CD4-positive, alpha-beta T cell treated with Interleukin-4 for 4 hours (primary cell): ENCODE data around the gene HMGCL.
"Not testable (repeated sequence)": the region's sequence is repeated elsewhere in the genome, so short reads cannot be mapped to it uniquely, and the experiment has no call there.

Experiments
- DNase-seq: peaks from one replicate; pipeline ENCODE4 v3.0.0-alpha.2; 2020

HMGCL gene

DNA sequence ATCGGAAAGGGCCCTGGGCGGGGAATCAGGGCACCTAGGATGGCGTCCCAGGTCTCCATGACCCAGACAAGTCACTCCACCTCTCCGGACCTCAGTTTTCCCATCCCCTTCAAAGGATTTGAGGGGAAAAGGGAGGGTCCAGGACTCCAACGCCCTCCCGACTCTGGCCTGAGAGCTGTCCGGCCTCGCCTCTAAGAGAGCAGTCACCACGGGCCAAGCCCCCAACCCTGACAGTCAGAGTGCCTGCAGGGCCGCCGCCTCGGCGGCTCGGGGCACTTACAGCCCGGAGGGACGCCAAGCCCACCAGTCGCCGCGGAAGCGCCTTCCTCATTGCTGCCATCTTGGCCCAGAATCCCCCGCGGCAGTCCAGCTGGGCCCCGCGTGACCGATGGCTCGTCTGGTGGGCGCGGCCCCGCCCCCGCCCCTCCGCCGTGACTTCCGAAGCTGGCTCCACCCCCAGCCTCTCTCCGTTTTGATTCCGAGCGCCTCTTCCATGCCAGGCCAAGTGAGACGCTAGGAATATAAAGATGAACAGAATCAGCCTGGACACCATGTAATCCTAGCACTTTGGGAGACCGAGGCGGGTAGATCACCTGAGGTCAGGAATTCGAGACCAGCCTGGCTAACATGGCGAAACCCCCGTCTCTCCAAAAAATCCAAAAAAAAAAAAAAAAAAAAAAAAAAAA lies at the start of gene HMGCL:
Gene HMGCL (minus strand): TSS at position 354 of the 686 bp plus-strand sequence. CDS start 14 bp downstream, at position 340.
- peak; percentile 85 for DNase-seq

DNA sequence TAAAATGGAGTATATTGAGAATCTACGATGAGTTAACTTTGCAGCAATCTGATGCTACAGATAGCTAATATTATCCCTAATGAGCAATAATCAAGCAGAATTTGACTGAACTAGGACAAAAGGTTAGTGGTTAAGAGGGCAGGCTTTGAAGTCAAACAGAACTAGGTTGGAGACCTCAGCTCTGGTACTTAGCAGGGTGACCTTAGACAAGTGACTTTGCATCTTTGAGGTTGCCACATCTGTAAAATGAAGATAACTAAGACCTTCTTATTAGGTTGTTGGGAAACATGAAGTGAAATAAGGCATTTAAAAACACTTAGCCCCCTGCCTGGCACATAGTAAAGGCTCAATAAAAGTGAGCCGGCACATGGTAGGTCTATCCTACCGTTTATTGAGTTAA lies 47.2 kb upstream of the HMGCL start:
- DNase-seq = no peak

DNA sequence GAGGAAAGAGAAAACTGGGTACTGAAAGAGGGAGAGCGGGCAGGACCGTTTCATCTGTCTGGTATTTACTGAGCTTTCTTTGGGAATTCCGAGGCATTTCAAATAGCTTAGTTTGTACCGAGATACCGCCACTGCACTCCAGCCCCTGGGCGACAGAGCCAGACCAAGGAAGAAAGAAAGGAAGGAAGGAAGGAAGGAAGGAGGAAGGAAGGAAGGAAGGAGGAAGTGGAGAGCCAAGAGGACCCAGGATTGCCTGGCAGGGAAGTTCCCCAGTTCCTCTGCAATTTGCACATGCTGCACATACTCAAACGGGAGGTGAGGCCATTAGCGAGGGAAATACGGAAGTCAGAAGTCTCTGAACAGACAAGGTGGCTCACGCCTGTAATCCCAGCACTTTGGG lies 43.8 kb upstream of the HMGCL start:
- DNase-seq = no peak

DNA sequence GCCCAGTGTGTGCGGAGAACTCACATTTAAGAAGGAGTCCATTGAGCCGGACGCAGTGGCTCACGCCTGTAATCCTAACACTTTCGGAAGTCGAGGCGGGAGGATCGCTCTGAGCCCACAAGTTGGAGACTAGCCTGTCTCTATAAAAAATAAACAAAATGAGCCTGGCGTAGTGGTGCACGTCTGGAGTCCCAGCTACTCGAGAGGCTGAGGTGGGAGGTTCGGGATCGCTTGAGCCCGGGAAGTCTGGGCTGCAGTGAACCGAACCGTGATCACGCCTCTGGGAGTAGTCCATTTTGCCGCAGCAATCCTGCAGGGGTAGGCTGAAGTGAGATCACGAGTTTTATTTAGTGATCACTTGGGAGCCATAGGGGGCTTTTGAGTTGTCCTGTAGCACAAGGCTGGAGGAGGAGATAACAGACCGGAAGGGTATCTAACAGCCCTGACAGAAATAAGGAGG lies 43.4 kb upstream of the HMGCL start:
- DNase-seq = no peak

DNA sequence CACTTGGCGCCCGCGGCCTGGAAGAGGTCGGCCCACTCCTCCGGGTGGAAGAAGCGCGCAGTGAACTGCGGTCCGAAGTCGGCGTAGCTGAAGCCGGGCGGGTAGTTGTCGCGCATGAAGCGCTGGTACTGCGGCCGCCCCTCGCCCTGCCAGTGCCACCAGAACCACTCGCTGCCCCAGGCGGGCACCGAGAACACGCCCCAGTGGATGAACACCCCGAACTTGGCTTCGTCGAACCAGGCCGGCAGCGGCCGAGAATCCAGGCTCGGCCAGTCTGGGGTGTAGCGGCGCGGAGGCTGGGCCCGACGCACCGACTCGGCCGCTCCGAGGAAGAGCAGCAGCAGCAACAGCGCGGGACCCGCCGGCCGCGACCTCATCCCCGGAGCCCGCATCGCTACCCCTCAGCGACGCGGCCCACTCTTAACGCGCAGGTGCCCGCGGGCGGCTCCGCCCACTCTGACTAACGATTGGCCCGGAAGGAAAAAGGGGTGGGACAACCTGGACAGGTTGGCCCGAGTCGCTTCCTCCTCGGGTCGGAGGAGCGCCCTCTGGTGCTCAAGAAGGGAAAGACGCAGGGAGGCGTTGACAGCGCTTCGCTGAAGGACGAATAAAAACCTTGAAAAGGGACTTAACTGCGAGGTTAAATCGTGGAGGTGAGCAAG lies 42.8 kb upstream of the HMGCL start, which contains the start of gene FUCA1:
Gene FUCA1 (minus strand): TSS at position 396 of the 662 bp plus-strand sequence. CDS start 4 bp downstream, at position 392.
- peak; percentile 96 for DNase-seq

DNA sequence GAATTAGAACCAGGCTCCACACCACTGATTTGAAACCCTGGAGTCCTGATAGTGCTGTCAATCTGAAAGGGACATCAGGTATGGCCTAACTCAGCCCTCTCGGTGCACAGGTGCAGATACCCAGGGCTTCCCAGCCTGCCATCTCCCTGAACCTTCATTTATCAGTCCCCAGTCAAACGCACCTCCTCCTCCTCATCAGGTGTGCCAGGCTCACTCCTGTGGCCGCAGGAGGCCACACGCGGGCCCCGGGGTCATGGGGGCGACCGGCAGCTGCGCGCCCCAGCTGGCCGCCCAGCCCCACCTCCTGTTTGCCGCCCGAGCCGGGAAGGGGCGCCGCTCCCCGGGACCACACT lies 42.3 kb upstream of the HMGCL start:
- DNase-seq = no peak

DNA sequence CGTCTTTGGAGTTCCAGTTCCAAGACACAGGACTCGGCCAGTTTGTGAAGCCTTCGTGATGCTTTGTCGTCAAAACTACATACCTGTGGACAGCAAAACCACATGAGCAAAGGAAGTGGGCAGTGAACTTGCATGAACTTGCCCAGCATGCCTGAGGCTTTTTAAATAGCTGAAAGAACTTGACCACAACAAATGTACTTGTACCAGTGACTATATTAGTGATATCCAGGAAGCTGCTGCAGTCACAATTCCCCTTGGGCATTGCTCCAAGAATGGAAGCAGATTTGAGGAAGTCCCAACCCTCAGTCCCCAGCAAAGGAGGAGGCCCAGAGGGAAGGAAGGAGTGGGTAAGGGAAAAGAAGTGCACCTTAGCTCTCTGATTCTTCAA lies 40.3 kb upstream of the HMGCL start:
- DNase-seq = no peak

DNA sequence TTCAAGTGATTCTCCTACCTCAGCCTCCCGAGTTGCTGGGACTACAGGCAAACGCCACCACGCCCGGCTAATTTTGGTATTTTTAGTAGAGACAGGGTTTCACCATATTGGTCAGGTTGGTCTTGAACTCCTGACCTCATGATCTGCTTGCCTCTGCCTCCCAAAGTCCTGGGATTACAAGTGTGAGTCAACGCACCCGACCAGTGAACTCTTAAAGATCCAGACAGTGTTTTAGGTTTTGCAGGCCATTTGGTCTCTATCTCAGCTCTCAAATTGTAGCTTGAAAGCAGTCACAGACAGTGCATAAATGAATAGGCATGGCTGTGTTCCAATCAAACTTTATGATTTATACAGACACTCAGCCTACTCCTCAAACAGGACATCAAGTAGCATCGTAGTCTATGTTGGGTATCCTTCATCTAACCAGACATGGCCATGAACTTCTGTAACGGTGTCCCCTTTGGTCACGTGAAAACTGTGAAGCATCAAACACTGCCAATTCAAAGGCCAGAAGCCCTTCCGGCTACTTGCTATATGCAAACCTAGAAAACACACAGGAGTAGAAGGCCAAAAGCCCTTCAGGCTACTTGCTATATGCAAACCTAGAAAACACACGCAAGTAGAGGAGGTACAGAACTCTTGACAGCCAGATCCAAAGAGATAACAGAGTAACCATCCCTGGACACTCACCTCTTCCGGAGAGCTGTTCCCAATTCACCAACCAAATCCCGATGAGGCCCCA lies 39.7 kb upstream of the HMGCL start:
- no peak for DNase-seq

DNA sequence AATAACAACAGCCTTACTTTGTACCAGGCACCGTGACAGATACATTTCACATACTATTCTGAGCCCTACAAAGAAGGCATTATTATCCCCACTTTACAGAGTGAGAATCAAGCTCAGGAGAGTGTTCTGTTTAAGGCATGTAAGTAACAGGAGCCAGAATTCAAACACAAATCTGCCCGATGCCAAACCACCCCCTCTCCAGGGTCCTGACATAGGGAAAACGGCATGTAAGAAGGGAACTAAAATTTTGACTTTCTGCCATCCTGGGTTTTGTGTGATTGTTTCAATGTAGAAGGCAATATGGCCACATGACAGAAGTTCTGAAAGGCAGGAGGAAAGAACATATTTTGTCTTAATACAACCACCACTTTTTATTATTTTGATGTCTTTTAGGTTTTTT lies 37.4 kb upstream of the HMGCL start:
- no peak for DNase-seq

DNA sequence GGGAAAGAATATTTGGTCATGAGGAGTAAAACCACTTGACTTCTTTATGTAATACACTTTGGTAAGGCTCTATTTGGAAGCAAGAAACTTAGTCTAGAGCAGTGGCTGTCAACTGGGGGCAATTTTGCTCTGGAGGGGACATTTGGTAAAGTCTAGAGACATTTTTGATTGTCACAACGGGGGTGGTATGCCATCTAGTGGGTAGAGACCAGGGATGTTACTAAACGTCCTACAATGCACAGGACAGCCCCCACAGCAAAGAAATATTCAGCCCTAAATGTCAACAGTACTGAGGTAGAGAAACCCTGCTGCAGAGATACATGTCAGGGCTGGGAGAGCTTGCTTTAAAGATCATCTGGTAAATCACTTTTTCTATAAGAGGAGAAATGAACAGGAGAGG lies 29.3 kb upstream of the HMGCL start:
- DNase-seq = peak; percentile 6

DNA sequence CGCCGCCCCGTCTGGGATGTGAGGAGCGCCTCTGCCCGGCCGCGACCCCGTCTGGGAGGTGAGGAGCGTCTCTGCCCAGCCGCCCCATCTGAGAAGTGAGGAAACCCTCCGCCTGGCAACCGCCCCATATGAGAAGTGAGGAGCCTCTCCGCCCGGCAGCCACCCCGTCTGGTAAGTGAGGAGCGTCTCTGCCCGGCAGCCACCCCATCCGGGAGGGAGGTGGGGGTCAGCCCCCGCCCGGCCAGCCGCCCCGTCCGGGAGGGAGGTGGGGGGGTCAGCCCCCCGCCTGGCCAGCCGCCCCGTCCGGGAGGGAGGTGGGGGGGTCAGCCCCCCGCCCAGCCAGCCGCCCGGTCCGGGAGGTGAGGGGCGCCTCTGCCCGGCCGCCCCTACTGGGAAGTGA lies 27.9 kb upstream of the HMGCL start:
- DNase-seq = not testable (repeated sequence)

DNA sequence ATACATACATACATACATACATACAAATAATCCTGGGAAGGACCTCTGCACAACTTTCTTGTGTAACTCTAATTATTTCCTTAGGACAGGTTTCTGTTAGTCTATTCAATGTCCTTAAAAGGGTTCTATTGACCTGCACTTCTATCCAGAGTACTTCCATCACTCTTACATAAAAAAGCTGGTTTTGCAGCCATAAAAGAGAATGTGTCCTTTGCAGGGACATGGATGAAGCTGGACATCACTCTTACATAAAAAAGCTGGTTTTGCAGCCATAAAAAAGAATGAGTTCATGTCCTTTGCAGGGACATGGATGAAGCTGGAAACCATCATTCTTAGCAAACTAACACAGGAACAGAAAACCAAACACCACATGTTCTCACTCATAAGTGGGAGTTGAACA lies 26.2 kb upstream of the HMGCL start:
- not testable (repeated sequence) for DNase-seq

DNA sequence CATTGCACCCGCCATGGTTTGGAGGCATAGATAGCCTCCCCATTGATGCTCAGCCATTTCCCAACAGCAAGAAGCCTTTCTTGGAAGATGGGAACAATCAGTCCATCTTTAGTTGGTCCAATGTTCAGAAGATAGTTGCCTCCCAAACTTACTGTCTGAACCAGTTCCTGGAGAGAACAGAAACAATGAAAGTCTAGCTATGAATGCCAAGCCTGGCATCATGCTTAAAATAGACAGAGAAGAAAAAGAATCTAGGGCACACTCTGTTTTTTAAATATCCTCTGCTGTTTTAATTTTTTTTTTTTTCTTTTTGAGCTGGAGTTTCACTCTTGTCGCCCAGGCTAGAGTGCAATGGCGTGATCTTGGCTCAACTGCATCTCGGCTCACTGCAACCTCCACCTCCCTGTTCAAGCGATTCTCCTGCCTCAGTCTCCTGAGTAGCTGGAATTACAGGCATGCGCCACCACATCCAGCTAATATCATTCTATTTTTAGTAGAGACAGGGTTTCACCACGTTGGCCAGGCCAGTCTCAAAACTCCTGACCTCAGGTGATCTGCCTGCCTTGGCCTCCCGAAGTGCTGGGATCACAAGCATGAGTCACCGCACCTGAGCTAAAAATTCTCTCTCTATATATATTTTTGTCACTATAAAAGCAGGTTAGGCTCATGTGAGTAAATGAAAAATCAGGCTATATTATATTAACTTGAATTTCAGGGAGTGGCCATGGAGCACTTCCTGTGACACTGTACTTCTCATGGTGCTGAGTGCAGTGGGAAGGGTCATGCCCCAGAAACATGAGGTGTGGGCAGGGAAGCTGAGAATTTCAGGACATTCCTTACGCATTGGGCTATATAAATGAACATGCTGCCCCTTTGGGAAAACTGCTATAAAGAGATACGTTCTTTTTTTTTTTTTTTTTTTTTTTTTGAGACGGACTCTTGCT lies 23.7 kb upstream of the HMGCL start:
- DNase-seq = no peak

DNA sequence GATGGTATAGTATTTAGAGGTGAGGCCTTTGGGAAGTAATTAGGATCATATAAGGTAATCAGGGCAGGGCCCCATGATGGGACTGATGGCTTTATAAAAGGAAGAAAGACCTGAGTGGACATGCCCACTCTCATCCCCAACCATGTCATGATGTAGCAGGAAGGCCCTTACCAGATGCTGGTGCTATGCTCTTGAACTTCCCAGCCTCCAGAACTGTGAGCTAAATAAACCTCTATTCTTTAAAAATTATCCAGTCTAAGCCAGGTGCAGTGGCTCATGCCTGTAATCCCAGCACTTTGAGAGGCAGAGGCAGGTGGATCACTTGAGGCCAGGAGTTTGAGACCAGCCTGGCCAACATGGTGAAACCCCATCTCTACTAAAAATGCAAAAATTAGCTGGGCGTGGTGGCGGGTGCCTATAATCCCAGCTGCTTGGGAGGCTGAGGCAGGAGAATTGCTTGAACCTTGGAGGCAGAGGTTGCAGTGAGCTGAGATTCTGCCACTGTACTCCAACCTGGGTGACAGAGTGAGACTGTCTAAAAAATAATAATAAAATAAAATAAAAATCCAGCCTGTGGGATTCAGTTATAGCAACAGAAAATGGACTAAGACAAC lies 22.4 kb upstream of the HMGCL start:
- DNase-seq = not testable (repeated sequence)

DNA sequence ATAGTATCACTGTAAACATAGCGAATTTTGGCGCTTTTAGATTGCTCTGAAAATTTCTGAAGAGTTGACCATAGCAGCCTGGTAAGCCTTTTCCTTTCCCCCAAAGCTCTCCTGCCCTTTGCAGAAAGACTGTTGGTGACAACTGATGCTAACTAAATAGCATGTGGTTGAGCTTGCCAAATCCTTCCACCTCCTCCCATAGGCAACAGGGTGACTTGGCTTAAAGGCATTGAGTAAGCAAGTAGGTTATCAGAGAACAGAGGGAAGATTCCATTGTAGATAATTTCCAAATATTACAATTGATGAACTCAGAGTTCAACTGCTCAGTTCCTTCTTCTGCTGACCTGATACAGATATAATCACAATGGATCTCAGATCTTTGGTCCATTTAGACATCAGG lies 19.9 kb upstream of the HMGCL start:
- no peak for DNase-seq

DNA sequence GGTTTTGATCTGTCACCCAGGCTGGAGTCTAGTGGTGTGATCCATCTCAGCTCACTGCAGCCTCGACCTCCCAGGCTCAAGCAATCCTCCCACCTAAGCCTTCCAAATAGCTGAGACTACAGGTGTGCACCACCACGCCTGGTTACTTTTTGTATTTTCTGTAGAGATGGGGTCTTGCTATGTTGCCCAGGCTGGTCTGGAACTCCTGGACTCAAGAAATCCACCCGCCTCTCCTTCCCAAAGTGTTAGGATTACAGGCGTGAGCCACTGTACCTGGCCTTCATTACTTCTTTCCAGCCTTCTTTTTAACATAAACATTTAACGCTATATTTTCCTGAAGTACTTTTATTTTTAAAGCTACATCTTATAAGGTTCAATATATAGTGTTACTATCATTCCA lies 18.4 kb upstream of the HMGCL start:
- DNase-seq = no peak

DNA sequence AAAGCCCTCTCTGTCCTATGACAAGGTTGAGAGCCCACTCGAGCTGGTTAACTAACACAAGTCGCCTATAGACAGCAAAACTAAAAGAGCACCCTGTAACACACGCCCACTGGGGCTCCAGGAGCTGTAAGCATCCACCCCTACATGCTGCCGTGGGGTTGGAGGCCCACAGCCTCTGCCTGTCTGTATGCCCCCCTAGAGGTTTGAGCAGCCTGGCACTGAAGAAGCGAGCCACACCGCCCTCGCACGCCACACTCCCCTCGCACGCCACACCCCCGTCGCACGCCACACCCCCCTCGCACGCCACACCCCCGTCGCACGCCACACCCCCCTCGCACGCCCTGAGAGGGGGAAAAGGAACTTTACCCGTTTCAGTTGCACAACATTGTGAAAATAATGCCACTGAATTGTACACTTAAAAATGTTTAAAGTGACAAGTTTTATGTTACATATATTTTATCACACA lies 13.2 kb upstream of the HMGCL start:
- peak; percentile 68 for DNase-seq

DNA sequence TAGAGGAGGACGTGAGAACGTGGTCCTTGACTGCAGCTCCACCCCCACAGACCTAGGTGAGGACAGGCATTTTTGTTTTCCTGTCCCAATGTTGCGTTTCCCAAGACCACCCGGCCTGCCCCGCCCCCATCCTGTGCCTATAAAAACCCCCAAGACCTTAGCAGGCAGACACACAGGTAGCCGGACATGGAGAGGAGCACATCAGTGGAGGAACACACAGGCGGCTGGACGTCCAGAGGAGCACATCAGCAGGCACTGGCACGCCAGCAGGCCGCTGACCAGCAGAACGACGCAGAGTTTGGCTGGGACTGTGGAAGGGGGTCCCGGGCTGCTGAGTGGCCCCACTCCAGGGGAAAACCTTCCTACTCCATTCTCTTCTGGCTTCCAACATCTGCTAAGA lies 12.7 kb upstream of the HMGCL start:
- DNase-seq = no peak

DNA sequence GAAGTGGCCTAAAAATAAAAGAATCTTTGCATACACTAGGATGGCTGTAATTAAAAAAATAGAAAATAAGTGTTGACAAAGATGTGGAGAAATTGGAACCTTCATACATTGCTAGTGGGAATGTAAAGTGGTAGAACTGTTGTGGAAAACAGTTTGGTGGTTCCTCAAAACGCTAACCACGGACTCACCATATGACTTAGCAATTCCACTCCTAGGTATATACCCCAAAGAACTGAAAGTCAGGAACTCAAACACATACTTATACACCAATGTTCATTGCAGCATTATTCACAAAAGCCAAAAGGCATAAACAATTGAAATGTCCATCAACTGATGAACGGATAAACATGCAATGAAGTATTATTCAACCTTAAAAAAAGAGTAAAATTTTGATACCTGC lies 10.8 kb upstream of the HMGCL start:
- no peak for DNase-seq

DNA sequence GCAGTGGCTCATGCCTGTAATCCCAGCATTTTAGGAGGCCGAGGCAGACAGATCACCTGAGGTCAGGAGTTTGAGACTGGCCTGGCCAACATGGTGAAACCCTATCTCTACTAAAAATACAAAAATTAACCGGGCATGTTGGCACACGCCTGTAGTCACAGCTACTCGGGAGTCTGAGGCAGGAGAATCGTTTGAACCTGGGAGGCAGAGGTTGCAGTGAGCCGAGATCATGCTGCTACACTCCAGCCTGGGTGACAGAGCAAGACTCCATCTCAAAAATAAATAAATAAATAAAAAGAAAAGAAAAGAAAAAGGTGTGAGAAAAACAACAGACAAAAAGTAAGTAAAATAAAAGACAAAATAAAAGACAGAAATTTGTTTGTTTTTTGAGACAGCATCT lies 8.9 kb upstream of the HMGCL start:
- not testable (repeated sequence) for DNase-seq

DNA sequence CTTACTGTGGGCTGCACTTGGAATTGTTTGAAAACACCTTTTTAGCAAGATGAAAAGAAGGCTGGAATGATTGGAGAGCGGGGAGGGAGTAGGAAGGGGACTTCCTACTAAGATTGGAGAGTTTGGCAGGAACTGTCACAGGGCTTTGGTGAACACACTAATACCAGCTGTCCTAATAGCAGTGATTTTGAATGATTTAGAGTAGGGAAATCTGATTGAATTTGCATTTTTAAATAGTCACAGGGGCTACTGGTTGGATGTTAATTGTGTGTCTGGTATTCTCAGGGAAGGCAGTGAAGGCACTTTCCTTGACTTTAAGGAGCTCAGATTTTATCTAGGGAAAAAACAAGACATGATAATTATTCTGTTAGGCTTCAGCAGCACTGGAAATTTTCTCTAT lies 2.5 kb upstream of the HMGCL start:
- DNase-seq = no peak

DNA sequence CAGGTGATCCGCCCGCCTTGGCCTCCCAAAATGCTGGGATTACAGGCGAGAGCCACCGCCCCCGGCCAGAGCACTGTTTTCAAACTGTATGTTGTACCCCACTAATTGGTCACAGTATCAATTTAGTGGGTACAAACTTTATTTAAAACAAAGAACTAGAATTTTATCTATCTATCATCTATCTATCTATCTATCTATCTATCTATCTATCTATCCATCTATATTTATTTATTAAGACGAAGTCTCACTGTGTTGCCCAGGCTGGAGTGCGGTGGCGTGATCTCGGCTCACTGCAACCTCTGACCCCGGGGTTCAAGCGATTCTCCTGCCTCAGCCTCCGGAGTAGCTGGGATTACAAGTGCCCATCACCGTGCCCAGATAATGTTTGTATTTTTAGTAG lies 1.4 kb upstream of the HMGCL start:
- DNase-seq = not testable (repeated sequence)
